Keratinocyte (primary cell): ENCODE data around the gene SLC37A3. TPM values are rescaled to one million over a fixed set of nuclear protein-coding genes. Genes with fewer than 3 reads are reported as not detected.

ENCODE experiments used
- DNase-seq: peaks from one replicate; pipeline ENCODE4 v3.0.0-alpha.2; 2011; ENCODE audit warnings: low read depth, missing footprints, low spot score
- FAIRE-seq: peaks from 2 replicates; lab custom pipeline; 2011; peaks lifted over from hg19 to GRCh38; lab: Jason Lieb, UNC
- H2AFZ ChIP-seq: 2 replicates; pipeline ENCODE4 v1.6.0; 2012; ENCODE audit warnings: low read length, control low read depth, inconsistent platforms; ENCODE audit not compliant: control insufficient read depth
- H3K27ac ChIP-seq: 2 replicates; pipeline ENCODE4 v1.5.1; 2011; ENCODE audit warnings: low read length; ENCODE audit not compliant: control insufficient read depth, insufficient read depth
- H3K27me3 ChIP-seq: 3 replicates; pipeline ENCODE4 v1.6.0; 2011; ENCODE audit warnings: low read length; ENCODE audit not compliant: control insufficient read depth, insufficient read depth; ENCODE audit errors: extremely low read depth
- H3K36me3 ChIP-seq, 2 experiments: 2 replicates in 1 of 2; 3 replicates in 1 of 2; pipeline ENCODE4 v1.5.1; 2011; ENCODE audit warnings: low read length in 2 of 2, mild to moderate bottlenecking in 1 of 2; ENCODE audit not compliant: control insufficient read depth in 2 of 2, insufficient read depth in 2 of 2; ENCODE audit errors: extremely low read depth in 1 of 2
- H3K4me1 ChIP-seq: 3 replicates; pipeline ENCODE4 v1.5.1; 2011; ENCODE audit warnings: low read length; ENCODE audit not compliant: control insufficient read depth, insufficient read depth; ENCODE audit errors: extremely low read depth
- H3K4me2 ChIP-seq: 3 replicates; pipeline ENCODE4 v1.6.0; 2011; ENCODE audit warnings: low read depth, low read length; ENCODE audit not compliant: control insufficient read depth, insufficient read depth; ENCODE audit errors: extremely low read depth
- H3K4me3 ChIP-seq, 3 experiments: fragments of 200-600 bp in 1 of 3; sonication (generic) in 1 of 3; 2 replicates in 2 of 3; 3 replicates in 1 of 3; pipeline ENCODE4 v1.5.1; 2011 to 2016; ENCODE audit warnings: low read length in 3 of 3, mild to moderate bottlenecking in 3 of 3, control low read depth in 2 of 3, inconsistent platforms in 1 of 3, low read depth in 1 of 3, mixed read lengths in 1 of 3, mixed run types in 1 of 3, moderate library complexity in 1 of 3; ENCODE audit not compliant: control insufficient read depth in 2 of 3, insufficient read depth in 2 of 3; ENCODE audit errors: extremely low read depth in 1 of 3
- H3K79me2 ChIP-seq: 2 replicates; pipeline ENCODE4 v1.6.0; 2012; ENCODE audit warnings: low read length; ENCODE audit not compliant: control insufficient read depth, insufficient read depth
- H3K9ac ChIP-seq: 3 replicates; pipeline ENCODE4 v1.6.0; 2011; ENCODE audit warnings: low read length; ENCODE audit not compliant: control insufficient read depth, insufficient read depth; ENCODE audit errors: extremely low read depth
- H3K9me1 ChIP-seq: 3 replicates; pipeline ENCODE4 v1.6.0; 2011; ENCODE audit warnings: low read length; ENCODE audit not compliant: control insufficient read depth, insufficient read depth; ENCODE audit errors: extremely low read depth
- H3K9me3 ChIP-seq: 2 replicates; pipeline ENCODE4 v1.5.1; 2012; ENCODE audit warnings: low read depth, low read length; ENCODE audit not compliant: control insufficient read depth
- H4K20me1 ChIP-seq: 3 replicates; pipeline ENCODE4 v1.6.0; 2011; ENCODE audit warnings: low read length; ENCODE audit not compliant: control insufficient read depth, insufficient read depth; ENCODE audit errors: extremely low read depth
- CTCF ChIP-seq, 3 experiments: IDR thresholded peaks in 1 of 3; conservative IDR thresholded peaks in 1 of 3; optimal IDR thresholded peaks in 1 of 3; 2 replicates in 2 of 3; 3 replicates in 1 of 3; pipeline versions ENCODE3 to v1.5.1; 2011; ENCODE audit warnings: low read length in 3 of 3, mild to moderate bottlenecking in 3 of 3, moderate library complexity in 2 of 3, control low read depth in 1 of 3, inconsistent platforms in 1 of 3; ENCODE audit not compliant: insufficient read depth in 2 of 3; ENCODE audit errors: extremely low read depth in 1 of 3
- EZH2 ChIP-seq: IDR thresholded peaks from one replicate; pipeline ENCODE4 v1.6.1; 2012; ENCODE audit warnings: inconsistent platforms, mild to moderate bottlenecking, low read length, moderate library complexity
- dilution Hi-C: fragments of 300-500 bp; cut with MboI; formaldehyde crosslinking; loops from one replicate; pipeline ENCODE4 v1.7.0; 2020; ENCODE audit warnings: low sequenced_read_pairs; ENCODE audit not compliant: extremely low pct_ligation_motif_present
- polyA plus RNA-seq, 5 experiments: library from polyadenylated mRNA; depleted of rRNA in 3 of 5; stranded (reverse) in 3 of 5; stranded (forward) in 1 of 5; unstranded in 1 of 5; fragments of >200 nt; gene quantifications; 1 replicate in 1 of 5; 2 replicates in 3 of 5; 3 replicates in 1 of 5; pipeline versions ENCODE4 v1.2.1 to v1.2.3, GENCODE V29; 2011 to 2012; ENCODE audit warnings: missing spikeins in 2 of 5, low read depth in 1 of 5, low replicate concordance in 1 of 5

SLC37A3 gene
- polyA plus RNA-seq, 1 donor (not counting 4 experiments of a cell fraction or from before 2014, with no cell fraction given): 51.4 TPM

DNA sequence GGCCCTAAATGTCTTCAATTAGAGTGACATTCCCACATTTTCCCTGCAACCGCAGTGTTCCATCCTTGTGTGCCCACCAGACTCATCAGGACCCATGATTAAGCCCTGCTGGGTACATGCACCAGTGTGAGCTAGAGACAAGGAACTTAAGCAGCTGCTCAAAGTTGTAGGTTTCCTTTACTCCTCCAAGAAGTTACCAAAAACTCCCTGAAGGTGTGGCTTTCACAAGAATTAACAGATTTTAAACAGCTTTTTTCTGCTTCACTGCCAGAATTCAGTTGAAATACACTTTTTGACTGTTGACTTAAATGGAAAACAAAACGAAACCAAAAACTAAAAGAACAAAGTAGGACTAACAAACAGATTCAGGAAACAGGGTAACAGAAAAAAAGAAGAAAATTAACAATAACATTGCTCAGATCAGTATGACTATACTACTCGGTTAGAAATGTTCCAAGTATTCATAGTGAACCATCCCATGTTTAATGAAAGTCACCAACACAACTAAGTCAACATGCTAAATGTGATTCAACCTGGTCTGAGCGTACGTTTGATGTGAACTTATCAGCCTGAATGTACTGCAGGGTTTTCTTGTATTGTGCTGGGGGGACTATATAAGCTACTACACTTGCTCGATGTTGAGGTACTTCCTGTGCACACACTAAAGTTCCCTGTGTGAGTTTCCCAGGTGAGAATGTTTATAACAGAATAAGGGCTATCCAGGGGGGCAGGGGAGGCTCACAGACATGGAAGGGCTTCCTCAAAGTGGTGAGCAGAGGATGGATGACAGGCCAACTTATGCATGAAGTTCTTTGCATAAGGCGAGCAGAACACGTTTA is 22.2 kb downstream of the SLC37A3 start:
- H3K9ac ChIP-seq: no peak overlapping the region
- TF ChIP-seq EZH2: no peak
- TF ChIP-seq CTCF (optimal IDR thresholded peaks at IDR 0.05 in 1 of 3, IDR thresholded peaks at IDR 0.05 in 1 of 3, conservative IDR thresholded peaks at IDR 0.05 in 1 of 3; ENCODE audit: extremely low read depth in 1 of 3, insufficient read depth in 2 of 3, low read length in 3 of 3): no peak
- H3K4me3 ChIP-seq: no peak overlapping the region
- FAIRE-seq (no peak), DNase-seq (no peak)
- H3K36me3 ChIP-seq: peaks cover 2 to 8% of the 10 kb centered on the region in 2 experiments
- H4K20me1 ChIP-seq: no peaks in the 10 kb centered on the region
- dilution Hi-C loops: no loop called here
- H3K27ac ChIP-seq: no peak overlapping the region
- no peaks in the 10 kb centered on the region for H3K79me2 ChIP-seq
- no peak overlapping the region for H3K4me2 ChIP-seq
- no peaks in the 10 kb centered on the region for H3K4me1 ChIP-seq
- no peak overlapping the region for H2AFZ ChIP-seq
- H3K27me3 ChIP-seq: no peaks in the 10 kb centered on the region
- H3K9me1 ChIP-seq: peaks cover 2% of the 10 kb centered on the region
- H3K9me3 ChIP-seq: no peaks in the 10 kb centered on the region

- Histone ChIP-seq H3K36me3 (peaks cover 2 to 6% of the 10 kb centered on the region in 2 experiments), H3K4me2 (no peak overlapping the region), H4K20me1 (no peaks in the 10 kb centered on the region), H3K27me3 (no peaks in the 10 kb centered on the region), H2AFZ (no peak overlapping the region), H3K9ac (no peak overlapping the region), H3K4me1 (no peaks in the 10 kb centered on the region), H3K79me2 (no peaks in the 10 kb centered on the region), H3K9me1 (peaks cover 2% of the 10 kb centered on the region), H3K9me3 (no peaks in the 10 kb centered on the region), H3K27ac (no peak overlapping the region), H3K4me3 (no peak overlapping the region)
- FAIRE-seq (no peak), DNase-seq (no peak)
- TF ChIP-seq EZH2 (no peak), CTCF (optimal IDR thresholded peaks at IDR 0.05 in 1 of 3, IDR thresholded peaks at IDR 0.05 in 1 of 3, conservative IDR thresholded peaks at IDR 0.05 in 1 of 3; ENCODE audit: extremely low read depth in 1 of 3, insufficient read depth in 2 of 3, low read length in 3 of 3) (no peak)
- dilution Hi-C loops: no loop called here
These were observed 23.0 kb downstream of the SLC37A3 start for GRCh38 chr7:140375323-140375722.
